Nephron (organoid): Measurements from ENCODE around the gene DCTN2.
"Not testable (repeated sequence)": the region's sequence is repeated elsewhere in the genome, so short reads cannot be mapped to it uniquely, and the experiment has no call there.

Experiments used
- H3K27ac Mint-ChIP-seq, 3 experiments: 2 replicates each; pipeline ENCODE4 v1.8.0; 2020; ENCODE audit warnings: mixed read lengths in 3 of 3, mild to moderate bottlenecking in 2 of 3, moderate library complexity in 1 of 3
- H3K27me3 Mint-ChIP-seq: 2 replicates; pipeline ENCODE4 v1.8.0; 2021; ENCODE audit warnings: low read depth, mild to moderate bottlenecking, moderate library complexity, mixed read lengths
- H3K36me3 Mint-ChIP-seq: 2 replicates; pipeline ENCODE4 v1.8.0; 2020; ENCODE audit warnings: low read depth, mixed read lengths
- H3K4me1 Mint-ChIP-seq: 2 replicates; pipeline ENCODE4 v1.8.0; 2020; ENCODE audit warnings: mixed read lengths
- H3K4me3 Mint-ChIP-seq, 3 experiments: 2 replicates each; pipeline ENCODE4 v1.8.0; 2020; ENCODE audit warnings: mild to moderate bottlenecking in 3 of 3, mixed read lengths in 3 of 3, moderate library complexity in 2 of 3
- H3K9me3 Mint-ChIP-seq: 2 replicates; pipeline ENCODE4 v1.8.0; 2020; ENCODE audit warnings: mixed read lengths
- TF ChIP-seq, protein P1 (sequence below), 3 experiments: fragments of 200-600 bp; sonication (generic); IDR thresholded peaks; one replicate each; pipeline ENCODE4 v1.5.0; 2021; ENCODE audit warnings: antibody characterized with exemption in 3 of 3; ENCODE audit not compliant: unreplicated experiment in 3 of 3

DCTN2 gene

DNA sequence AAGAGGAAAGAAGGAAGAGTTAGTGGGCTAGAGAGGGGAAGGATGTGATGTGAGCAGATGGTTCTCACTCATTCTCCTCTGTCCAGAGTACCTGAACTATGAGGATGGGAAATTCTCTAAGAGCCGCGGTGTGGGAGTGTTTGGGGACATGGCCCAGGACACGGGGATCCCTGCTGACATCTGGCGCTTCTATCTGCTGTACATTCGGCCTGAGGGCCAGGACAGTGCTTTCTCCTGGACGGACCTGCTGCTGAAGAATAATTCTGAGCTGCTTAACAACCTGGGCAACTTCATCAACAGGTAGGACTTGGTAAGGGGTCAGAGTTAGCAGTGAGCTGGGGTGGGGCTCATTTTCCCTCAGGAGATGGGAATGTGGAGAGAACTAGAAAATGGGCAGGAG is 34.3 kb downstream of the DCTN2 start:
- TF ChIP-seq, protein P1, sequence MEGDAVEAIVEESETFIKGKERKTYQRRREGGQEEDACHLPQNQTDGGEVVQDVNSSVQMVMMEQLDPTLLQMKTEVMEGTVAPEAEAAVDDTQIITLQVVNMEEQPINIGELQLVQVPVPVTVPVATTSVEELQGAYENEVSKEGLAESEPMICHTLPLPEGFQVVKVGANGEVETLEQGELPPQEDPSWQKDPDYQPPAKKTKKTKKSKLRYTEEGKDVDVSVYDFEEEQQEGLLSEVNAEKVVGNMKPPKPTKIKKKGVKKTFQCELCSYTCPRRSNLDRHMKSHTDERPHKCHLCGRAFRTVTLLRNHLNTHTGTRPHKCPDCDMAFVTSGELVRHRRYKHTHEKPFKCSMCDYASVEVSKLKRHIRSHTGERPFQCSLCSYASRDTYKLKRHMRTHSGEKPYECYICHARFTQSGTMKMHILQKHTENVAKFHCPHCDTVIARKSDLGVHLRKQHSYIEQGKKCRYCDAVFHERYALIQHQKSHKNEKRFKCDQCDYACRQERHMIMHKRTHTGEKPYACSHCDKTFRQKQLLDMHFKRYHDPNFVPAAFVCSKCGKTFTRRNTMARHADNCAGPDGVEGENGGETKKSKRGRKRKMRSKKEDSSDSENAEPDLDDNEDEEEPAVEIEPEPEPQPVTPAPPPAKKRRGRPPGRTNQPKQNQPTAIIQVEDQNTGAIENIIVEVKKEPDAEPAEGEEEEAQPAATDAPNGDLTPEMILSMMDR (IDR thresholded peaks at IDR 0.05; ENCODE audit: unreplicated experiment in 3 of 3) = no peak
- Mint-ChIP-seq H3K4me1 (peaks cover 4% of the 10 kb centered on the region), H3K4me3 (no peak overlapping the region), H3K27me3 (no peaks in the 10 kb centered on the region), H3K9me3 (peaks cover 4% of the 10 kb centered on the region), H3K36me3 (peaks cover 81% of the 10 kb centered on the region), H3K27ac (no peak overlapping the region)

DNA sequence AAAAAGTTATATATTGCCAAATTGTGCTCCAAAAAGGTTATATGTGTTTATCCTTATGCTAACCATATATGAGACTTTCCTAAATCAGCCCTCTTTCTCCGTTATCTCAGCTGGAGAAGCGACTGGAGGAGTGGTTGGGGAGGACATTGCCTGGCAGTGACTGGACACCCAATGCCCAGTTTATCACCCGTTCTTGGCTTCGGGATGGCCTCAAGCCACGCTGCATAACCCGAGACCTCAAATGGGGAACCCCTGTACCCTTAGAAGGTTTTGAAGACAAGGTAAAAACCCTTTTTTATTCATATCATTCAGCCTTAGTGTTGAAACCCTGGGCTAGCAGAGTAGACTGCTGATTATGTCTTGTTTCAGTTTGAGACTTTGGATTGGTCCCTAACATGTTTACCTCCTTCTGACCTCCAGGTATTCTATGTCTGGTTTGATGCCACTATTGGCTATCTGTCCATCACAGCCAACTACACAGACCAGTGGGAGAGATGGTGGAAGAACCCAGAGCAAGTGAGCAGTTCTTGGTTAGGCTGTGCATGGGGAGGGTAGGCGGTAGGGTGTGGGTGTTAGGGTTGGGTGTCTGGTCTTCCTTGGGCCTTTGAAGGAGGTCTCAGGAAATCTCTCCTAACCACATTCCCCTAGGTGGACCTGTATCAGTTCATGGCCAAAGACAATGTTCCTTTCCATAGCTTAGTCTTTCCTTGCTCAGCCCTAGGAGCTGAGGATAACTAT is 35.2 kb downstream of the DCTN2 start:
- H3K27ac Mint-ChIP-seq = no peak overlapping the region
- H3K27me3 Mint-ChIP-seq = no peaks in the 10 kb centered on the region
- H3K9me3 Mint-ChIP-seq = peaks cover 4% of the 10 kb centered on the region
- H3K4me1 Mint-ChIP-seq = no peaks in the 10 kb centered on the region
- H3K36me3 Mint-ChIP-seq = peaks cover 73% of the 10 kb centered on the region
- TF ChIP-seq, protein P1 (IDR thresholded peaks at IDR 0.05; ENCODE audit: unreplicated experiment in 3 of 3) = no peak
- H3K4me3 Mint-ChIP-seq = no peak overlapping the region

DNA sequence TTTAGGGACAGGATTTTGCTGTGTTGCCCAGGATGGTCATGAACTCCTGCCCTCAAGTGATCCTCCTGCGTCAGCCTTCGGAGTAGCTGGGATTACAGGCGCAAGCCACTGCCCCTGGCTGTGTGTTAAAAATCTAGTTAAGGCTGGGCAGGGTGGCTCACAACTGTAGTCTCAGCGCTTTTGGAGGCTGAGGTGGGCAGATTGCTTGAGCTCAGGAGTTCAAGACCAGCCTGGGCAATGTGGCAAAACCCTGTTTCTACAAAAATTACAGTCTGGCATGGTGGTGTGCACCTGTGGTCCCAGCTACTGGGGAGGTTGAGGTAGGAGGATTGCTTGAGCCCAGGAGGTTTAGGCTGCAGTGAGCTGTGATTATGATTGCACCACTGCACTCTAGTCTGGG is 35.8 kb downstream of the DCTN2 start:
- H3K36me3 Mint-ChIP-seq = peaks cover 73% of the 10 kb centered on the region
- peaks cover 4% of the 10 kb centered on the region for H3K9me3 Mint-ChIP-seq
- H3K4me1 Mint-ChIP-seq = no peaks in the 10 kb centered on the region

DNA sequence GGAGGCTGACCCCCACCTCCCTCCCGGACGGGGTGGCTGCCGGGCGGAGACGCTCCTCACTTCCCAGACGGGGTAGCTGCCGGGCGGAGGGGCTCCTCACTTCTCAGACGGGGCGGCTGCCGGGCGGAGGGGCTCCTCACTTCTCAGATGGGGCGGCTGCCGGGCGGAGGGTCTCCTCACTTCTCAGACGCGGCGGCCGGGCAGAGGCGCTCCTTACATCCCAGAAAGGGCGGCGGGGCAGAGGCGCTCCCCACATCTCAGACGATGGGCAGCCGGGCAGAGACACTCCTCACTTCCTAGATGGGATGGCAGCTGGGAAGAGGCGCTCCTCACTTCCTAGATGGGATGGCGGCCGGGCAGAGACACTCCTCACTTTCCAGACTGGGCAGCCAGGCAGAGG is 39.2 kb downstream of the DCTN2 start:
- not testable (repeated sequence) for H3K27me3 Mint-ChIP-seq, H3K4me3 Mint-ChIP-seq, H3K4me1 Mint-ChIP-seq, H3K9me3 Mint-ChIP-seq, H3K27ac Mint-ChIP-seq
- H3K36me3 Mint-ChIP-seq = peaks cover 75% of the 10 kb centered on the region

More for the DNA sequence above, 35.8 kb downstream of the DCTN2 start:
- Mint-ChIP-seq H3K27ac (no peak overlapping the region), H3K27me3 (no peaks in the 10 kb centered on the region), H3K4me3 (no peak overlapping the region)
- TF ChIP-seq, protein P1 (IDR thresholded peaks at IDR 0.05; ENCODE audit: unreplicated experiment in 3 of 3) = no peak

DNA sequence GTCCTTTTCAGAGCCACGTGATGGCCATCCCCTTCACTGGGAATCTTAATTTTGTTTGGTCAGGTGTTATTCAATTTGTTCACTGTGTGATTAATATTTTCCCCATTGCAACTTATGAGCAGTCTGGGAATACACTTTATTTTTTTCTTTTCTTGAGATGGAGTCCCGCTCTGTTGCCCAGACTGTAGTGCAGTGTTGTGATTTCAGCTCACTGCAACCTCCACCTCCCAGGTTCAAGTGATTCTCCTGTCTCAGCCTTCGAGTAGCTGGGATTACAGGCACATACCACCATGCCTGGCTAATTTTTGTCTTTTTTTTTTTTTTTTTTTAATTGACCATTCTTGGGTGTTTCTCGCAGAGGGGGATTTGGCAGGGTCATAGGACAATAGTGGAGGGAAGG is 40.5 kb downstream of the DCTN2 start:
- H3K36me3 Mint-ChIP-seq = peaks cover 73% of the 10 kb centered on the region

DNA sequence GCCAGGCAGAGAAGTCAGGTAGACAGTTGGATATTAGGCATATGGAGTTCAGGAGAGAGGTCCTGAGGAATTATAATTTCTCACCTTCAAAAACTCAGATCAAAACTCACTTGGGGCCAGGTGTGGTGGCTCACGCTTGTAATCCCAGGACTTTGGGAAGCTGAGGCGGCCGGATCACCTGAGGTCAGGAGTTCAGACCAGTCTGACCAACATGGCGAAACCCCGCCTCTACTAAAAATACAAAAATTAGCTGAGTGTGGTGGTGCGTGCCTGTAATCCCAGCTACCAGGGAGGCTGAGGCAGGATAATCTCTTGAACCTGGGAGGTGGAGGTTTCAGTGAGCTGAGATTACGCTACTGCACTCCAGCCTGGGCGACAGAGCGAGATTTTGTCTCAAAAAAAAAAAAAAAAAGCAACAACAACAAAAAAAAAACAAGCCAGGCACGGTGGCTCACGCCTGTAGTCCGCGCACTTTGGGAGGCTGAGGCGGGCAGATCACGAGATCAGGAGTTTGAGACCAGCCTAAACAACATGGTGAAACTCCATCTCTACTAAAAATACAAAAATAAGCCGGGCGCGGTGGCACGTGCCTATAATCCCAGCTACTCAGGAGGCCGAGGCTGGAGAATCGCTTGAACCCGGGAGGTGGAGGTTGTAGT is 44.6 kb downstream of the DCTN2 start:
- peak overlapping the region in 1 of 3 experiments; percentile 17 for H3K27ac Mint-ChIP-seq
- peaks cover 81% of the 10 kb centered on the region for H3K36me3 Mint-ChIP-seq
- H3K4me1 Mint-ChIP-seq, H3K27me3 Mint-ChIP-seq, H3K4me3 Mint-ChIP-seq, H3K9me3 Mint-ChIP-seq: not testable (repeated sequence)

More for the DNA sequence above, 40.5 kb downstream of the DCTN2 start:
- not testable (repeated sequence) for H3K4me3 Mint-ChIP-seq, H3K9me3 Mint-ChIP-seq, H3K4me1 Mint-ChIP-seq, H3K27me3 Mint-ChIP-seq, H3K27ac Mint-ChIP-seq

DNA sequence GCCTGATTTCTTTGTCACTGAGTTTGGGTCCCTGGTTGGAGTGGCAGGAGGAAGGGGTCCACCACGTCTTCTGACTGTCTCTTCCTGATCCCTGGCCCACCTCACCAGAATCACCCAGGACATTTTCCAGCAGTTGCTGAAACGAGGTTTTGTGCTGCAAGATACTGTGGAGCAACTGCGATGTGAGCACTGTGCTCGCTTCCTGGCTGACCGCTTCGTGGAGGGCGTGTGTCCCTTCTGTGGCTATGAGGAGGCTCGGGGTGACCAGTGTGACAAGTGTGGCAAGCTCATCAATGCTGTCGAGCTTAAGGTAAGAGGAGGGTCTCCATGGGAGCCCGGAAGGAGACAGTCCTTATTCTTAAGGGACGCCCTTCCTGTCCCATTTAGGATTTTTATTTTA is 46.8 kb downstream of the DCTN2 start:
- H3K9me3 Mint-ChIP-seq = peaks cover 2% of the 10 kb centered on the region
- peaks cover 86% of the 10 kb centered on the region for H3K36me3 Mint-ChIP-seq
- H3K4me1 Mint-ChIP-seq = no peaks in the 10 kb centered on the region
- peaks cover 4% of the 10 kb centered on the region for H3K27me3 Mint-ChIP-seq
- no peak overlapping the region for H3K27ac Mint-ChIP-seq
- no peak overlapping the region for H3K4me3 Mint-ChIP-seq
- TF ChIP-seq, protein P1 (IDR thresholded peaks at IDR 0.05; ENCODE audit: unreplicated experiment in 3 of 3) = no peak
